ENCODE measurements around the gene FFAR3.
A peak's percentile ranks its signal among the peaks of the same experiment; 100 is the strongest.
"Not testable (repeated sequence)": the region's sequence is repeated elsewhere in the genome, so short reads cannot be mapped to it uniquely, and the experiment has no call there.

Gene FFAR3

DNA sequence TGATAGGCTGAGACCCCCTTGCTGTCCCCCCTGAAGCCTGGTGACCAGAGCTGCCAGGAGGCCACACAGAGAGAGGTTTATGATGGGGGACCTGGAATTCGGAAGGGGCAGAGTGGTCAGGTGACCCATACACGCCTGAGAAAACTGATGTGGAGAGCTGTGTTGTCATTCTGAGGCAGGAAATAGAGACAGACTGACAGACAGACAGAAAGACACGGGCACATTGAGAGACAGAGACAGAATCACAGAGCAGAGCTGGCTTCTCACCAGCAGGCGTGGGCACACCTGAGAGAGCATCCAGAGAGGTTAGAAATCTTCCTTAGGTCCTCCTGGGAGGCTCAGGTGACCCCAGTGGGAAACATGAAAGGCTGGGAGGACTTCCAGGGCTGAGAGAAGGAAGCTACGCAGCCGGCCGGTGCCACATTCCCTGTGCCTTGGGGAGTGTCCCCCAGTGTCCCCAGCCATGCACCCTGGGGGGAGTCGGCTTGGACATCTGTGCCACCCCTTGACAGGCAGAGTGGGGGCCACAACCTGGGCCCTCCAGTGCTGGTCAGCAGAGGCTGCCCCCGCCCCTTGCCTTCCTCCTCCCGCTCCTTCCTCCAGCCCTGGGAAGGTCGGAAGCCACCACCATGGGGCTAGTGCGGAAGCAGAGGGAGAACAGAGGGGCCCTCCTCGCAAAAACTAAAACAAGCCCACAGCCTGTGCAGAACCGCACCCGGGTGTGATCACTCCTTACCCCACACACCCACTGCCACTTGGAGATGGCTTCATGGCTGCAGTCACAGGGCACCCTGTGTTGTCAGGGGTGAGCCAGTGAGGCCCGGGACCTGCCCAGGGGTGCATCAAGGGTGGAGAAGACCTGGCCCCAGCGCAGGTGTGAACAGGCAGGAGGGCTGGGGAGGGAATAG is 8.4 kb upstream of the FFAR3 start:
- DNase-seq (no peak), ATAC-seq (replicated peaks) (no peak)
- Mint-ChIP-seq H3K4me1 (ENCODE audit: low read depth in 2 of 2) (peaks cover 22 to 28% of the 10 kb centered on the region in 2 donors), H3K9me3 (no peaks in the 10 kb centered on the region), H3K27ac (no peak overlapping the region), H3K27me3 (peaks cover 14 to 49% of the 10 kb centered on the region in 2 donors), H3K4me3 (no peak overlapping the region), H3K36me3 (ENCODE audit: insufficient read depth) (peaks cover 22% of the 10 kb centered on the region)

DNA sequence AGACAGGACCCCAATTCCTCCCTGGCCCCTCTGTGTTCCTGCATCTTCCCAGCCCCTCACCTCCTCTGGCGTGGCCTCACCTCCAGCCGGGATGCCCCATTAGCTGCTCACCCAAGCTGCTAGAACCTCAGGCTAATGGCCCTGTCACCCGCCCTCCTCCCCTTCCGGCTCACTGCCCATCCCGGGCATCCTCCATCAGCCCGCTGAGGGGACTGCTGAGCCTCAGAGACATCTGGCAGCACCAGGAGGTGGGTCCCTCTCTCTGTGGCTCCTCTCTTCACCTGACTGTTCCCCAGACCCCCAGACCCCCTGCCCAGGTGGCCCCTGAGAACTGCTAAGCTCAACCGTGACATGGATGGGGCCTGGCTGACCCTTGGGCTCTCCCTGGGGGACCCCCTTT is 7.7 kb upstream of the FFAR3 start:
- Mint-ChIP-seq H3K36me3 (ENCODE audit: insufficient read depth) (peaks cover 19% of the 10 kb centered on the region), H3K27ac (no peak overlapping the region), H3K4me1 (ENCODE audit: low read depth in 2 of 2) (peaks cover 22 to 28% of the 10 kb centered on the region in 2 donors), H3K27me3 (peaks cover 14 to 46% of the 10 kb centered on the region in 2 donors), H3K4me3 (no peak overlapping the region), H3K9me3 (no peaks in the 10 kb centered on the region)
- no peak for ATAC-seq (replicated peaks)
- no peak for DNase-seq

DNA sequence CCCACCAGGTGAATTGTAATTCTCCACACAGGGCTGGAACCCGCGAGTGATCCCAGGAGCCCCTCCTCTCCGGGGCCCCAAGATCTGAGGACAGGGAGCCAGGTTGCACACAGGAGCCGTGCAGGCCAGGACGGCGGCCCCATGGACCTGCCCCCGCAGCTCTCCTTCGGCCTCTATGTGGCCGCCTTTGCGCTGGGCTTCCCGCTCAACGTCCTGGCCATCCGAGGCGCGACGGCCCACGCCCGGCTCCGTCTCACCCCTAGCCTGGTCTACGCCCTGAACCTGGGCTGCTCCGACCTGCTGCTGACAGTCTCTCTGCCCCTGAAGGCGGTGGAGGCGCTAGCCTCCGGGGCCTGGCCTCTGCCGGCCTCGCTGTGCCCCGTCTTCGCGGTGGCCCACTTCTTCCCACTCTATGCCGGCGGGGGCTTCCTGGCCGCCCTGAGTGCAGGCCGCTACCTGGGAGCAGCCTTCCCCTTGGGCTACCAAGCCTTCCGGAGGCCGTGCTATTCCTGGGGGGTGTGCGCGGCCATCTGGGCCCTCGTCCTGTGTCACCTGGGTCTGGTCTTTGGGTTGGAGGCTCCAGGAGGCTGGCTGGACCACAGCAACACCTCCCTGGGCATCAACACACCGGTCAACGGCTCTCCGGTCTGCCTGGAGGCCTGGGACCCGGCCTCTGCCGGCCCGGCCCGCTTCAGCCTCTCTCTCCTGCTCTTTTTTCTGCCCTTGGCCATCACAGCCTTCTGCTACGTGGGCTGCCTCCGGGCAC is 6.7 kb upstream of the FFAR3 start:
- Mint-ChIP-seq H3K9me3 (no peaks in the 10 kb centered on the region), H3K27me3 (peaks cover 11 to 46% of the 10 kb centered on the region in 2 donors), H3K36me3 (ENCODE audit: insufficient read depth) (peaks cover 9% of the 10 kb centered on the region), H3K4me3 (no peak overlapping the region), H3K4me1 (ENCODE audit: low read depth in 2 of 2) (peaks cover 19 to 25% of the 10 kb centered on the region in 2 donors), H3K27ac (no peak overlapping the region)
- ATAC-seq (replicated peaks) = no peak
- DNase-seq = no peak

DNA sequence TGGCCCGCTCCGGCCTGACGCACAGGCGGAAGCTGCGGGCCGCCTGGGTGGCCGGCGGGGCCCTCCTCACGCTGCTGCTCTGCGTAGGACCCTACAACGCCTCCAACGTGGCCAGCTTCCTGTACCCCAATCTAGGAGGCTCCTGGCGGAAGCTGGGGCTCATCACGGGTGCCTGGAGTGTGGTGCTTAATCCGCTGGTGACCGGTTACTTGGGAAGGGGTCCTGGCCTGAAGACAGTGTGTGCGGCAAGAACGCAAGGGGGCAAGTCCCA is 6.1 kb upstream of the FFAR3 start:
- Mint-ChIP-seq H3K4me1 (ENCODE audit: low read depth in 2 of 2) (peaks cover 14 to 19% of the 10 kb centered on the region in 2 donors), H3K4me3 (no peak overlapping the region), H3K36me3 (ENCODE audit: insufficient read depth) (peaks cover 4% of the 10 kb centered on the region), H3K27me3 (peaks cover 6 to 44% of the 10 kb centered on the region in 2 donors), H3K9me3 (no peaks in the 10 kb centered on the region), H3K27ac (no peak overlapping the region)
- no peak for DNase-seq
- ATAC-seq (replicated peaks) = no peak

DNA sequence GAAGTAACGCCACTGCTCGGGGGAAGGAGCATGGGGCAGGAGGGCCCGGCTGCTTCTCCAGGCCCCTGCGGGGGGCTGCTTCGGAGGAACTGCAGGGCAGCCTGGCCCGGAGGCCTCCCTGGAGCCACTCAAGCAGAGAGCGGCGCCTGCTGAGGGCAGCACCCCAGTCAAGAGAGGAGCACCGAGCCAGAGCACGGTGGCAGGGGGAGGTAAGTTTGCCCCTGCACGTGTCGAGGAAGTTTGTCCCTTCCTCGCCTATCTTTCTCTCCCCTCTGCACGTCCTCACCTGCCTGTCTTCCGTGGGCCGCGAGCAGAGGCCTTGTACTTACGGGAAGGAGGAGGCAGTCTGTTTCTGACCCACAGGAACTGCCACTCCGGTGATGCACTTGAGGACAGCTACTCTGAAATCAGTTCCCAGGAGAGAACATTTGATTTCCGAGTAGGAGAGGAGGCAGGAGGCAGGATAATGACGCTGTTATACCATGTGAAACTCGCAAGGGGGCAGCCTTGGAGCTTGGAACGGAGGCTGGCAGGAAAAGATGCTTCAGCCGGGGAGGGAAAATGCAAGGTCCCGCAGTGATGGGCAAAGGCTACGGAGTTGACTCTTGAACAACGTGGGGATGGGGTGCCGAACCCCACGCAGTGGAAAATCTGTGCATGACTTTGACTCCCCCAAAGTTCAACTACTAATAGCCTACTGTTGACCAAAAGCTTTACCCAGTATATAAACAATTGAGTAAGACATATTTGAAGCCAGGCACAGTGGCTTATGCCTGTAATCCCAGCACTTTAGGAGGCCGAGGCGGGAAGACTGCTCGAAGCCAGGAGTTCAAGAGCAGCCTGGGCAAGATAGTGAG is 5.6 kb upstream of the FFAR3 start:
- Mint-ChIP-seq H3K4me1 (ENCODE audit: low read depth in 2 of 2) (peaks cover 11 to 14% of the 10 kb centered on the region in 2 donors), H3K27me3 (peaks cover 5 to 44% of the 10 kb centered on the region in 2 donors)
- peak; percentile 62 to 70 (median 63) for DNase-seq

DNA sequence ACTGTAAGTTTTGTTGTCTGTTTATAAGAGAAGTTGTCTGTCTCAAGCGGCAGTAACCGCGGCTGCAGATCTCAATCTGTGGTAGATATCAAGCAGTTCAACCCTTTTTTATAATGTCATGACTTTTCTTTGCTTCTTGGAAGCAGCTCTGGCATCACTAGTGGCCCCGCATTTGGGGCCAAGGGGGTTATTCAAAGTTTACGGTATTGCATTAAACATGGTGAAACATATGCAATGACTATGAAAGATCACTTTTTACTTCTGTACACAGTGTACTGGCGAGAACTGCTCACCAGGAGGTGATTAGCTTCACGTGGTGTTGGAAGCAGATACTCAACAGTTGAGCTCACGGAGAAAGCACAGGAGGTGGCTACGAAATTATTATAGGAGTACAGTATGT is 4.6 kb upstream of the FFAR3 start:
- peaks cover 12 to 48% of the 10 kb centered on the region in 2 donors for H3K27me3 Mint-ChIP-seq
- peaks cover 11 to 17% of the 10 kb centered on the region in 2 donors for H3K4me1 Mint-ChIP-seq (ENCODE audit: low read depth in 2 of 2)
- ATAC-seq (replicated peaks) (peak; percentile 14), DNase-seq (no peak)
- H3K9me3 Mint-ChIP-seq = no peaks in the 10 kb centered on the region
- no peak overlapping the region for H3K27ac Mint-ChIP-seq
- H3K36me3 Mint-ChIP-seq (ENCODE audit: insufficient read depth) = no peaks in the 10 kb centered on the region
- no peak overlapping the region for H3K4me3 Mint-ChIP-seq

More for the DNA sequence above, 5.6 kb upstream of the FFAR3 start:
- H3K36me3 Mint-ChIP-seq (ENCODE audit: insufficient read depth) = no peaks in the 10 kb centered on the region
- H3K9me3 Mint-ChIP-seq = no peaks in the 10 kb centered on the region
- H3K4me3 Mint-ChIP-seq = no peak overlapping the region
- no peak overlapping the region for H3K27ac Mint-ChIP-seq
- peak; percentile 79 for ATAC-seq (replicated peaks)

DNA sequence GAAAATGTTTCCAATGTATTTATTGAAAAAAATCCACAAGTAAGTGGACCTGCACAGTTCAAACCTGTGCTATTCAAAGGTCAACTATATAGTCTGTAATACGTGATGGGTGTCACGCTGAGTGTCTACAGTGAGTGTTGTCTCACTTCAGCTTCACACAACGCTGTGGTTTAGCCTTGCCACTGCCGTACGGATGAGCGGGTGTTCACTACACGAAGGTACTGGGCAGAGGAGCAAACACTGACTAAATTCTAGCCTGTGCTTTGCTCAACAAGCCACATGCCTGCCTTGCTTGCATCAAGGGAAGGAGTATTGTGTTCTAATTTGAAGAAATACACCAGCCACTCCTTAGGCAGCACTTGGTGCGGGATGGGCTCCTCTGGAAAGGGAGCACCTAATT is 3.4 kb upstream of the FFAR3 start:
- no peaks in the 10 kb centered on the region for H3K36me3 Mint-ChIP-seq (ENCODE audit: insufficient read depth)
- H3K4me3 Mint-ChIP-seq = no peak overlapping the region
- no peaks in the 10 kb centered on the region for H3K9me3 Mint-ChIP-seq
- DNase-seq (no peak), ATAC-seq (replicated peaks) (peak; percentile 59)
- H3K27ac Mint-ChIP-seq = peak overlapping the region in 1 of 2 donors; percentile 35
- peaks cover 12 to 38% of the 10 kb centered on the region in 2 donors for H3K27me3 Mint-ChIP-seq
- peaks cover 11 to 14% of the 10 kb centered on the region in 2 donors for H3K4me1 Mint-ChIP-seq (ENCODE audit: low read depth in 2 of 2)

DNA sequence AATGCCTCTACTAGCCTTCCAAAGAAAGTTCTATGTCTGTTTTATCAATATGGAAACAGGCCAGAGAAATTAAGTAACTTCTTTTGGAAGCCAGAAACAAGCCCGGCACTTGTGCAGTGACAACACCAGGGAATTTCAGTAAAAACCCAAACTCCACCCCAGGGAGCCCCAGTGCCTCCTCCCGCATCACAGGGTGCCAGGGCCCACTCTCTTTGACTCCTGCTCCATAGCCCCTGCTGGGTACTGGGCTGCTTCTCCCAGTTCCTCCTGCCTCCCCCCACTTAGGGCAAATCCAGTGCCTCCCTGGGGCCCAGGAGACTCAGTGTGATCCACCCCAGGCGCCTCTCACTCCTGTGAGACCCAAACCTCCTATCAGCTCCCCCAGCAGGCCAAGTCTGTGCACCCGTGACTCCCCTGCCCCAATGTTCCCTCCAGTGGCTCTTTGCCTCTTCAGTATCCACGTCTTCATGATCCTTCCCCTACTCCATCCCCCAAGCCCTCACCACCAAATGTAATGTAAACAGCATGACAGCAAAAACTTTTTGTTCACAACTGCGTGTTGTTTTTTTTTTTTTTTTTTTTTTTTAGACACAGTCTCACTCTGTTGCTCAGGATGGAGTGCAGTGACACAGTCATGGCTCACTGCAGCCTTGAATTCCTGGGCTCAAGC is 2.3 kb upstream of the FFAR3 start:
- H3K27me3 Mint-ChIP-seq = peaks cover 10 to 38% of the 10 kb centered on the region in 2 donors
- H3K36me3 Mint-ChIP-seq (ENCODE audit: insufficient read depth) = no peaks in the 10 kb centered on the region

DNA sequence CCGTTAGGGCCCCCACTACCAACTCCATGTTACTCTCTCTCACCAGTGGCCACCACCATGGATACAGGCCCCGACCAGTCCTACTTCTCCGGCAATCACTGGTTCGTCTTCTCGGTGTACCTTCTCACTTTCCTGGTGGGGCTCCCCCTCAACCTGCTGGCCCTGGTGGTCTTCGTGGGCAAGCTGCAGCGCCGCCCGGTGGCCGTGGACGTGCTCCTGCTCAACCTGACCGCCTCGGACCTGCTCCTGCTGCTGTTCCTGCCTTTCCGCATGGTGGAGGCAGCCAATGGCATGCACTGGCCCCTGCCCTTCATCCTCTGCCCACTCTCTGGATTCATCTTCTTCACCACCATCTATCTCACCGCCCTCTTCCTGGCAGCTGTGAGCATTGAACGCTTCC is 574 bp downstream of the FFAR3 start:
- H3K27ac Mint-ChIP-seq; H3K4me3 Mint-ChIP-seq; H3K9me3 Mint-ChIP-seq; H3K4me1 Mint-ChIP-seq (ENCODE audit: low read depth in 2 of 2); ATAC-seq (replicated peaks); H3K36me3 Mint-ChIP-seq (ENCODE audit: insufficient read depth); DNase-seq: not testable (repeated sequence)
- peaks cover 35 to 61% of the 10 kb centered on the region in 2 donors for H3K27me3 Mint-ChIP-seq

More for the DNA sequence above, 2.3 kb upstream of the FFAR3 start:
- no peaks in the 10 kb centered on the region for H3K9me3 Mint-ChIP-seq
- H3K27ac Mint-ChIP-seq = peak overlapping the region in 1 of 2 donors; percentile 74
- peaks cover 11 to 14% of the 10 kb centered on the region in 2 donors for H3K4me1 Mint-ChIP-seq (ENCODE audit: low read depth in 2 of 2)
- ATAC-seq (replicated peaks) (no peak), DNase-seq (no peak)
- no peak overlapping the region for H3K4me3 Mint-ChIP-seq

DNA sequence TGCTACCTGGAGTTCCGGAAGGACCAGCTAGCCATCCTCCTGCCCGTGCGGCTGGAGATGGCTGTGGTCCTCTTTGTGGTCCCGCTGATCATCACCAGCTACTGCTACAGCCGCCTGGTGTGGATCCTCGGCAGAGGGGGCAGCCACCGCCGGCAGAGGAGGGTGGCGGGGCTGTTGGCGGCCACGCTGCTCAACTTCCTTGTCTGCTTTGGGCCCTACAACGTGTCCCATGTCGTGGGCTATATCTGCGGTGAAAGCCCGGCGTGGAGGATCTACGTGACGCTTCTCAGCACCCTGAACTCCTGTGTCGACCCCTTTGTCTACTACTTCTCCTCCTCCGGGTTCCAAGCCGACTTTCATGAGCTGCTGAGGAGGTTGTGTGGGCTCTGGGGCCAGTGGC is 1.1 kb downstream of the FFAR3 start:
- ATAC-seq (replicated peaks); H3K4me3 Mint-ChIP-seq; H3K4me1 Mint-ChIP-seq (ENCODE audit: low read depth in 2 of 2); DNase-seq; H3K36me3 Mint-ChIP-seq (ENCODE audit: insufficient read depth); H3K27ac Mint-ChIP-seq; H3K9me3 Mint-ChIP-seq: not testable (repeated sequence)
- H3K27me3 Mint-ChIP-seq = peaks cover 38 to 67% of the 10 kb centered on the region in 2 donors

DNA sequence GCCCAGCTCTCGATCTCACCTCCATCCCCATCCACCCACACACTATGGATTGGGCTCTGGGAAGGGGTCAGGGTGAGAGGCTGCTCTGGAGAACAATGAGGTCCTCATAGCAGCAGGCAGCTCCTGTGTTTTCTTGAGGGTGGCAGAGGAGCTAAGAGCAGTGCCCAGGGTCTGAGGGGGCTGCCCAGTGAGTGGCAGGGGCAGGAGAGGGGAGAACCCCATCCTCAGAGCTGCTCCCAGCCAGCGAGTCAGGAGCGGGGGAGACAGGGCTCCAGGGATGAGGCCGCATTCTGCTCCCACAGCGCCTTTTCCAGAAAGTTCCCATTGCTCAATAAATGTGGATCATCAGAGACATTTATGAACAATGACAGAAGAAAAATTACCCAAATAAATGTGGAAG is 1.8 kb downstream of the FFAR3 start:
- H3K9me3 Mint-ChIP-seq; H3K27ac Mint-ChIP-seq; H3K4me3 Mint-ChIP-seq; H3K4me1 Mint-ChIP-seq (ENCODE audit: low read depth in 2 of 2); H3K36me3 Mint-ChIP-seq (ENCODE audit: insufficient read depth); DNase-seq; ATAC-seq (replicated peaks): not testable (repeated sequence)
- H3K27me3 Mint-ChIP-seq = peaks cover 44 to 72% of the 10 kb centered on the region in 2 donors

DNA sequence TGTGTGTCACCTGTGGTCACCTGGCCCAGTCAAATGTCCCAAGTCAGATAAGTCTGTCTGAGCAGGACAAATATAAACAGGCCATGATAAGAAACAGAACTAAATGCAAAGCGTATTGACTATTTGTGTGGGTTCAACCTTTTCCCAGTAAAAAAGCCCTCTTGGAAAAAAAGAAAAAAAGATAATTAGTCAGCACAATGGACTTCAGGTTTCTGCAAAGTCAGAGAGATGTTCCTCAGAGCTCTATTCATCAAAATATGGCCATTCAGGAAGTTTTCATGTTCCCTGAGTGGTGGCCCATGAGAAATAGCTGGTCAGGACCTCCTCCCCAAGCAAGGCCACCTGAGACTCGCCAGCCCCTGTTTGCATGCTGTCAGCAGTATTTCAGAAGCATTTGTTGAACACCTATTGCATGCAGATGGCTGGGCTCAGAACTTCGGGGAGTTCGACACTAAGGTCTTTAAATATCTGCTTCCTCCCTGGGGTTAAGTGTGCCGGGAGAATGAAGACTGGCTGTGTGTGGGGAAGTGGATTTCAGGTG is 2.7 kb downstream of the FFAR3 start:
- Mint-ChIP-seq H3K27ac (peak overlapping the region; percentile 10 to 74), H3K36me3 (ENCODE audit: insufficient read depth) (no peaks in the 10 kb centered on the region), H3K27me3 (peaks cover 48 to 74% of the 10 kb centered on the region in 2 donors), H3K9me3 (no peaks in the 10 kb centered on the region), H3K4me3 (no peak overlapping the region), H3K4me1 (ENCODE audit: low read depth in 2 of 2) (peaks cover 6 to 8% of the 10 kb centered on the region in 2 donors)
- ATAC-seq (replicated peaks) (no peak), DNase-seq (no peak)
